Panc1 (cell line): ENCODE results near the gene MPL. TPM values are rescaled to one million over a fixed set of nuclear protein-coding genes. Genes with fewer than 3 reads are reported as not detected.

ENCODE experiments used
- ATAC-seq: fragments of 200-7000 bp; cut with Tn5 transposase; 2 replicates; pipeline ENCODE4 v1.9.1; 2020; ENCODE audit warnings: mild to moderate bottlenecking, moderate library complexity
- BruUV-seq: library from RNA; stranded (reverse); fragments of 400-500 nt; replicated peaks from 2 replicates; lab custom pipeline; 2021; lab: Mats Ljungman, UMichigan
- CTCF ChIA-PET: fragments of 300-600 bp; sonication (Branson Sonifier 250); formaldehyde crosslinking; loops from one replicate; lab custom pipeline; 2022; ENCODE audit warnings: antibody characterized with exemption; lab: Charles Lee
- POLR2A ChIA-PET: fragments of 300-600 bp; sonication (Branson Sonifier 250); formaldehyde crosslinking; loops from one replicate; lab custom pipeline; 2022; ENCODE audit warnings: antibody characterized with exemption; lab: Charles Lee
- DNase-seq: peaks from one replicate; pipeline ENCODE4 v3.0.0-alpha.2; 2010; ENCODE audit warnings: low read depth, low spot score
- H3K27ac ChIP-seq: 2 replicates; pipeline ENCODE4 v1.5.1; 2011; ENCODE audit warnings: mild to moderate bottlenecking, low read length, inconsistent platforms
- H3K27me3 ChIP-seq: fragments of 200-500 bp; sonication (Bioruptor generic); 2 replicates; pipeline ENCODE4 v1.6.0; 2014; ENCODE audit warnings: low read length, inconsistent platforms; ENCODE audit not compliant: control insufficient read depth, insufficient read depth
- H3K36me3 ChIP-seq: fragments of 200-500 bp; sonication (Bioruptor generic); 2 replicates; pipeline ENCODE4 v1.5.1; 2014; ENCODE audit warnings: inconsistent platforms, mild to moderate bottlenecking, low read length, moderate library complexity; ENCODE audit not compliant: control insufficient read depth, insufficient read depth
- H3K4me1 ChIP-seq: 2 replicates; pipeline ENCODE4 v1.5.1; 2011; ENCODE audit warnings: inconsistent platforms, mild to moderate bottlenecking, low read length, moderate library complexity; ENCODE audit not compliant: control insufficient read depth, insufficient read depth
- H3K4me3 ChIP-seq, 2 experiments: 2 replicates each; pipeline ENCODE4 v1.5.1; 2011 to 2012; ENCODE audit warnings: low read depth in 2 of 2, low read length in 2 of 2, mild to moderate bottlenecking in 2 of 2, inconsistent platforms in 1 of 2, moderate library complexity in 1 of 2
- H3K9me3 ChIP-seq: fragments of 200-500 bp; sonication (Bioruptor generic); 2 replicates; pipeline ENCODE4 v1.5.1; 2014; ENCODE audit warnings: low read depth, mild to moderate bottlenecking, inconsistent platforms, low read length, moderate library complexity; ENCODE audit not compliant: control insufficient read depth, insufficient read depth
- CTCF ChIP-seq: fragments of 450-650 bp; IDR thresholded peaks from 2 replicates; pipeline ENCODE4 v1.5.1; 2017; ENCODE audit warnings: mild to moderate bottlenecking
- POLR2AphosphoS5 ChIP-seq: IDR thresholded peaks from 2 replicates; pipeline ENCODE4 v1.6.1; 2012; ENCODE audit warnings: mild to moderate bottlenecking, low read depth, low read length, moderate library complexity
- REST ChIP-seq, 2 experiments: IDR thresholded peaks; 2 replicates each; pipeline ENCODE4 v1.6.1; 2011 to 2012; ENCODE audit warnings: low read depth in 2 of 2, control low read depth in 1 of 2, low read length in 1 of 2, mild to moderate bottlenecking in 1 of 2, moderate library complexity in 1 of 2; ENCODE audit not compliant: insufficient read depth in 1 of 2
- SIN3A ChIP-seq: IDR thresholded peaks from 2 replicates; pipeline ENCODE4 v1.6.1; 2012; ENCODE audit warnings: low read depth, mild to moderate bottlenecking, low read length, moderate library complexity, borderline replicate concordance; ENCODE audit not compliant: insufficient read depth
- TCF7L2 ChIP-seq: IDR thresholded peaks from 2 replicates; pipeline ENCODE4 v1.6.1; 2011; ENCODE audit warnings: mild to moderate bottlenecking, low read depth, low read length, inconsistent platforms
- in situ Hi-C: cut with HindIII; loops from 2 replicates; pipeline ENCODE4 v1.10.0; 2016; ENCODE audit warnings: low sequenced_read_pairs, low pct_unique_long_range_greater_than_20kb
- intact Hi-C: fragments of 100-400 bp; cut with micrococcal nuclease; formaldehyde crosslinking; loops from one replicate; pipeline ENCODE4 v1.10.0; 2022; ENCODE audit not compliant: unreplicated experiment
- total RNA-seq: library from RNA; stranded (reverse); gene quantifications from one replicate; pipeline ENCODE4 v1.2.1, GENCODE V29; 2021; ENCODE audit not compliant: unreplicated experiment

The MPL gene
- total RNA-seq, 1 experiment from 2014 or later = not detected

- no TSS peak for BruUV-seq
- peaks cover 12% of the 10 kb centered on the region for H3K36me3 ChIP-seq
- H3K27ac ChIP-seq = peak overlapping the region; percentile 93
- TF ChIP-seq CTCF (no peak), SIN3A (0 out of 2 replicates have a peak, but pooled peaks have one; percentile 25), TCF7L2 (no peak)
- H3K4me3 ChIP-seq = peak overlapping the region; percentile 90 to 95
- no peak for DNase-seq
- ChIA-PET CTCF (no interaction called here), POLR2A (no interaction called here)
- intact Hi-C loops (no loop called here), in situ Hi-C loops (no loop called here)
- no peaks in the 10 kb centered on the region for H3K9me3 ChIP-seq
- no peaks in the 10 kb centered on the region for H3K27me3 ChIP-seq
- no peak for ATAC-seq
- H3K4me1 ChIP-seq = peaks cover 28% of the 10 kb centered on the region
Measured at GRCh38 chr1:43360616-43361015, 23.0 kb downstream of the MPL start.

GRCh38 chr1:43363283-43363934, 25.8 kb downstream of the MPL start:
- peaks cover 35% of the 10 kb centered on the region for H3K4me1 ChIP-seq

More at GRCh38 chr1:43363283-43363934, 25.8 kb downstream of the MPL start:
- H3K36me3 ChIP-seq = peaks cover 12% of the 10 kb centered on the region
- no TSS peak for BruUV-seq
- intact Hi-C loops = no loop called here
- ChIA-PET CTCF (interaction anchor here (0.7 kb wide), 1 partner anchor 103 kb away, joined by 5 read pairs; no protein-coding TSS in a partner anchor), POLR2A (interaction anchor here (0.6 kb wide), 1 partner anchor 705 kb away, joined by 5 read pairs; no protein-coding TSS in a partner anchor)
- in situ Hi-C loops = no loop called here
- H3K27me3 ChIP-seq = no peaks in the 10 kb centered on the region
- no peaks in the 10 kb centered on the region for H3K9me3 ChIP-seq
- H3K4me3 ChIP-seq = no peak overlapping the region
- no peak for ATAC-seq
- H3K27ac ChIP-seq = peak overlapping the region; percentile 15; the same call in 1 of the 2 replicates
- TF ChIP-seq REST (IDR thresholded peaks at IDR 0.05; ENCODE audit: insufficient read depth in 1 of 2, low read depth in 2 of 2, low read length in 1 of 2) (no peak), TCF7L2 (no peak), POLR2AphosphoS5 (no peak), SIN3A (no peak), CTCF (no peak)
- DNase-seq = no peak
